Measurements from ENCODE around the gene CTNNAL1. TPM values are rescaled to one million over a fixed set of nuclear protein-coding genes. Genes with fewer than 3 reads are reported as not detected.

CTNNAL1 gene
- total and polyA plus RNA-seq, 2 donors (not counting 3 experiments of a cell fraction or from before 2014, with no cell fraction given): 29.5 to 76.2 TPM

- no peak for TF ChIP-seq POLR2A (IDR thresholded peaks at IDR 0.05; ENCODE audit: low read depth, low read length)
- no peak for TF ChIP-seq CTCF (IDR thresholded peaks at IDR 0.05; ENCODE audit: extremely low read depth in 1 of 2, insufficient read depth in 1 of 2, low read depth in 1 of 2, low read length in 2 of 2)
- no peak for TF ChIP-seq EZH2 (IDR thresholded peaks at IDR 0.05; ENCODE audit: borderline replicate concordance, low read depth, low read length, severe bottlenecking)
- TF ChIP-seq MAX (IDR thresholded peaks at IDR 0.05; ENCODE audit: insufficient read depth, insufficient read length): no peak
- TF ChIP-seq JUN (IDR thresholded peaks at IDR 0.05; ENCODE audit: borderline replicate concordance, insufficient read depth, insufficient read length, low read depth): no peak
- TF ChIP-seq GATA2 (IDR thresholded peaks at IDR 0.05; ENCODE audit: insufficient read depth, insufficient read length, low read depth, low read length): no peak
- TF ChIP-seq FOS (IDR thresholded peaks at IDR 0.05; ENCODE audit: borderline replicate concordance, insufficient read depth, low read length): no peak
- no peak for DNase-seq (ENCODE audit: low read depth, low spot score)
- Histone ChIP-seq H3K79me2 (ENCODE audit: control insufficient read depth, insufficient read depth, low read length) (peaks cover 4% of the 10 kb centered on the region), H4K20me1 (replicated peaks; ENCODE audit: control insufficient read depth, extremely low read depth, insufficient read depth, low read length) (no peaks in the 10 kb centered on the region), H3K27me3 (ENCODE audit: control insufficient read depth in 2 of 2, insufficient read depth in 2 of 2, low read length in 2 of 2) (no peaks in the 10 kb centered on the region), H3K4me1 (ENCODE audit: control insufficient read depth, extremely low read depth, insufficient read depth, low read length) (no peaks in the 10 kb centered on the region), H3K9me3 (replicated peaks; ENCODE audit: control insufficient read depth, insufficient read depth, low read length) (no peaks in the 10 kb centered on the region), H3K27ac (ENCODE audit: insufficient read depth, low read depth, low read length) (no peak overlapping the region), H3K9me1 (replicated peaks; ENCODE audit: control insufficient read depth, extremely low read depth, insufficient read depth, low read length) (no peaks in the 10 kb centered on the region), H3K36me3 (ENCODE audit: control insufficient read depth in 2 of 2, extremely low read depth in 1 of 2, insufficient read depth in 2 of 2, low read length in 2 of 2) (peaks cover 8 to 9% of the 10 kb centered on the region in 2 experiments), H3K9ac (replicated peaks; ENCODE audit: extremely low read depth, insufficient read depth, low read length) (no peak overlapping the region), H3K4me3 (replicated peaks in 1 of 3; ENCODE audit: insufficient read depth in 1 of 3, low read depth in 1 of 3, low read length in 3 of 3) (no peak overlapping the region), H3K4me2 (ENCODE audit: insufficient read depth, low read length) (no peak overlapping the region), H2AFZ (ENCODE audit: low read depth, low read length) (no peak overlapping the region)
- BruUV-seq (replicated peaks): no TSS peak
- dilution Hi-C loops (cut with MboI; ENCODE audit: extremely low pct_ligation_motif_present, low sequenced_read_pairs) (no loop called here), intact Hi-C loops (cut with micrococcal nuclease) (no loop called here)
- ChIA-PET CTCF (interaction anchor here (0.6 kb wide), 1 partner anchor 82 kb away, joined by 4 read pairs; no protein-coding TSS in a partner anchor), POLR2A (no interaction called here)
- FAIRE-seq: no peak
Measured at GRCh38 chr9:108980893-108981292, 32.4 kb downstream of the CTNNAL1 start.
